ENCODE data around the gene LRRC3.
"Not testable (repeated sequence)": the region's sequence is repeated elsewhere in the genome, so short reads cannot be mapped to it uniquely, and the experiment has no call there.

The LRRC3 gene

GRCh38 chr21:44414291-44415072 lies 40.8 kb upstream of the LRRC3 start:
- TF ChIP-seq CTCF (IDR thresholded peaks at IDR 0.05; ENCODE audit: low read length, missing control alignments), result no peak
- no peak overlapping the region for H3K4me3 ChIP-seq (replicated peaks; ENCODE audit: low read depth, low read length)
- DNase-seq (ENCODE audit: low read depth), result no peak

GRCh38 chr21:44415073-44416025 lies 40.0 kb upstream of the LRRC3 start:
- TF ChIP-seq CTCF (IDR thresholded peaks at IDR 0.05; ENCODE audit: low read length, missing control alignments), result no peak
- H3K4me3 ChIP-seq (replicated peaks; ENCODE audit: low read depth, low read length), result no peak overlapping the region
- DNase-seq (ENCODE audit: low read depth), result no peak

GRCh38 chr21:44416193-44416592 lies 39.1 kb upstream of the LRRC3 start:
- no peak for DNase-seq (ENCODE audit: low read depth)
- TF ChIP-seq CTCF (IDR thresholded peaks at IDR 0.05; ENCODE audit: low read length, missing control alignments), result no peak
- no peak overlapping the region for H3K4me3 ChIP-seq (replicated peaks; ENCODE audit: low read depth, low read length)

- DNase-seq (ENCODE audit: low read depth); H3K4me3 ChIP-seq (replicated peaks; ENCODE audit: low read depth, low read length): not testable (repeated sequence)
Measured at GRCh38 chr21:44417621-44418107, 37.6 kb upstream of the LRRC3 start.

- TF ChIP-seq CTCF (IDR thresholded peaks at IDR 0.05; ENCODE audit: low read length, missing control alignments), result no peak
- H3K4me3 ChIP-seq (replicated peaks; ENCODE audit: low read depth, low read length), result no peak overlapping the region
- no peak for DNase-seq (ENCODE audit: low read depth)
Measured at GRCh38 chr21:44418108-44418875, 37.0 kb upstream of the LRRC3 start.

- no peak for TF ChIP-seq CTCF (IDR thresholded peaks at IDR 0.05; ENCODE audit: low read length, missing control alignments)
- DNase-seq (ENCODE audit: low read depth), result no peak
- H3K4me3 ChIP-seq (replicated peaks; ENCODE audit: low read depth, low read length), result no peak overlapping the region
Measured at GRCh38 chr21:44418876-44419230, 36.5 kb upstream of the LRRC3 start.

- no peak overlapping the region for H3K4me3 ChIP-seq (replicated peaks; ENCODE audit: low read depth, low read length)
- no peak for TF ChIP-seq CTCF (IDR thresholded peaks at IDR 0.05; ENCODE audit: low read length, missing control alignments)
- no peak for DNase-seq (ENCODE audit: low read depth)
Measured at GRCh38 chr21:44419679-44420078, 35.6 kb upstream of the LRRC3 start.

All from fibroblast of pulmonary artery (primary cell).